Suprapubic skin (tissue), 3 donors: ENCODE results near the gene SH3BP2.

Experiments
- CTCF ChIP-seq, 2 donors: fragments of 200-600 bp in 1 of 2; fragments of 450-650 bp in 1 of 2; sonication (generic) in 1 of 2; IDR thresholded peaks; one replicate each; pipeline ENCODE4 v1.5.1; 2016 to 2019; ENCODE audit warnings: antibody characterized with exemption in 2 of 2, mild to moderate bottlenecking in 1 of 2, moderate library complexity in 1 of 2
- POLR2A ChIP-seq, 2 donors: fragments of 450-650 bp; IDR thresholded peaks; one replicate each; pipeline ENCODE4 v1.6.1; 2017; ENCODE audit warnings: antibody characterized with exemption in 2 of 2, mild to moderate bottlenecking in 2 of 2, moderate library complexity in 2 of 2

GRCh38 chr4:2829321-2829932 is 36.5 kb downstream of the SH3BP2 start:
- TF ChIP-seq CTCF (IDR thresholded peaks at IDR 0.05): no peak
- no peak for TF ChIP-seq POLR2A (IDR thresholded peaks at IDR 0.05)
